ENCODE measurements around the gene WFIKKN1. TPM values are rescaled to one million over a fixed set of nuclear protein-coding genes. Genes with fewer than 3 reads are reported as not detected.

The WFIKKN1 gene
- total and polyA plus RNA-seq, 2 of the 13 experiments (the other 11 are each of a cell fraction or from before 2014, with no cell fraction given): 1.7 to 4.9 TPM

- TF ChIP-seq ZNF609 (CRISPR knock-in tag; IDR thresholded peaks at IDR 0.05; ENCODE audit: borderline replicate concordance): no peak
- TF ChIP-seq THRA (CRISPR knock-in tag; IDR thresholded peaks at IDR 0.05; ENCODE audit: borderline replicate concordance): 0 out of 2 replicates have a peak, but pooled peaks have one; percentile 20
- TF ChIP-seq HDAC2 (CRISPR knock-in tag; IDR thresholded peaks at IDR 0.05): peak; percentile 59
- TF ChIP-seq MED1 (CRISPR knock-in tag; IDR thresholded peaks at IDR 0.05): peak; percentile 42; the same call in 1 of the 2 replicates
- no peak for TF ChIP-seq ZNF24 (IDR thresholded peaks at IDR 0.05)
- no peak for TF ChIP-seq GABPA (IDR thresholded peaks at IDR 0.05; ENCODE audit: low read depth, low read length)
- peak; percentile 38; the same call in 1 of the 2 replicates for TF ChIP-seq GABPA (CRISPR knock-in tag; IDR thresholded peaks at IDR 0.05; ENCODE audit: low read depth)
- no peak for TF ChIP-seq GMEB2 (CRISPR knock-in tag; IDR thresholded peaks at IDR 0.05; ENCODE audit: low read depth)
- no peak for TF ChIP-seq ZNF180 (CRISPR knock-in tag; IDR thresholded peaks at IDR 0.05; ENCODE audit: borderline replicate concordance, low read depth)
- 0 out of 2 replicates have a peak, but pooled peaks have one; percentile 41 for TF ChIP-seq ZBTB10 (CRISPR knock-in tag; IDR thresholded peaks at IDR 0.05; ENCODE audit: borderline replicate concordance)
- TF ChIP-seq MEIS1 (CRISPR knock-in tag; IDR thresholded peaks at IDR 0.05; ENCODE audit: borderline replicate concordance): no peak; the same call in 1 of the 2 replicates
- TF ChIP-seq SP1 (IDR thresholded peaks at IDR 0.05): no peak
- TF ChIP-seq SP1 (CRISPR knock-in tag; IDR thresholded peaks at IDR 0.05): peak; percentile 39; the same call in 1 of the 2 replicates
- TF ChIP-seq ZBTB33 (CRISPR knock-in tag; IDR thresholded peaks at IDR 0.05): peak; percentile 84; the same call in 1 of the 2 replicates
- peak; percentile 95 for TF ChIP-seq SSRP1 (CRISPR knock-in tag; IDR thresholded peaks at IDR 0.05)
- no peak for TF ChIP-seq TAF15 (IDR thresholded peaks at IDR 0.05; ENCODE audit: low read depth, low read length, poor library complexity, severe bottlenecking)
Observed at GRCh38 chr16:648071-648780, 17.4 kb downstream of the WFIKKN1 start (continued).
